Spleen (tissue), 7 donors: ENCODE data around the gene MX1.

Source experiments
- CTCF ChIP-seq, 11 experiments: fragments of 200-600 bp in 7 of 11; fragments of 450-650 bp in 4 of 11; sonication (generic) in 4 of 11; IDR thresholded peaks in 8 of 11; conservative IDR thresholded peaks in 3 of 11; 1 replicate in 7 of 11; 2 replicates in 4 of 11; pipeline versions ENCODE4 v1.4.0 to v1.8.0; 2016 to 2021; ENCODE audit warnings: antibody characterized with exemption in 11 of 11, inconsistent platforms in 4 of 11, mild to moderate bottlenecking in 1 of 11
- POLR2AphosphoS5 ChIP-seq, 3 donors: sonication (generic); formaldehyde crosslinking; IDR thresholded peaks; one replicate each; pipeline ENCODE4 v1.5.1; 2017; ENCODE audit warnings: antibody characterized with exemption in 3 of 3
- donor health status: DM: no; HTN: no; CAD: no; lungs with moderate emphysema.
- donor health status: DM: no; HTN: no; CAD: no.
- donor health status: DM: no; HTN: no; CAD: no.

GRCh38 chr21:41481191-41481590, 55.2 kb downstream of the MX1 start:
- TF ChIP-seq CTCF (IDR thresholded peaks at IDR 0.05 in 8 of 11, conservative IDR thresholded peaks at IDR 0.05 in 3 of 11) (no peak), POLR2AphosphoS5 (IDR thresholded peaks at IDR 0.05) (no peak)
